SKM-1 treated with dmso at 0.1 percent for 144 hours (cell line): ENCODE measurements around the gene ZNF576.
"Not testable (repeated sequence)": the region's sequence is repeated elsewhere in the genome, so short reads cannot be mapped to it uniquely, and the experiment has no call there.

Source experiments
- DNase-seq: peaks from one replicate; lab custom pipeline; 2025; ENCODE audit not compliant: unreplicated experiment; lab: John Stamatoyannopoulos, UW

The ZNF576 gene, protein sequence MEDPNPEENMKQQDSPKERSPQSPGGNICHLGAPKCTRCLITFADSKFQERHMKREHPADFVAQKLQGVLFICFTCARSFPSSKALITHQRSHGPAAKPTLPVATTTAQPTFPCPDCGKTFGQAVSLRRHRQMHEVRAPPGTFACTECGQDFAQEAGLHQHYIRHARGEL

DNA sequence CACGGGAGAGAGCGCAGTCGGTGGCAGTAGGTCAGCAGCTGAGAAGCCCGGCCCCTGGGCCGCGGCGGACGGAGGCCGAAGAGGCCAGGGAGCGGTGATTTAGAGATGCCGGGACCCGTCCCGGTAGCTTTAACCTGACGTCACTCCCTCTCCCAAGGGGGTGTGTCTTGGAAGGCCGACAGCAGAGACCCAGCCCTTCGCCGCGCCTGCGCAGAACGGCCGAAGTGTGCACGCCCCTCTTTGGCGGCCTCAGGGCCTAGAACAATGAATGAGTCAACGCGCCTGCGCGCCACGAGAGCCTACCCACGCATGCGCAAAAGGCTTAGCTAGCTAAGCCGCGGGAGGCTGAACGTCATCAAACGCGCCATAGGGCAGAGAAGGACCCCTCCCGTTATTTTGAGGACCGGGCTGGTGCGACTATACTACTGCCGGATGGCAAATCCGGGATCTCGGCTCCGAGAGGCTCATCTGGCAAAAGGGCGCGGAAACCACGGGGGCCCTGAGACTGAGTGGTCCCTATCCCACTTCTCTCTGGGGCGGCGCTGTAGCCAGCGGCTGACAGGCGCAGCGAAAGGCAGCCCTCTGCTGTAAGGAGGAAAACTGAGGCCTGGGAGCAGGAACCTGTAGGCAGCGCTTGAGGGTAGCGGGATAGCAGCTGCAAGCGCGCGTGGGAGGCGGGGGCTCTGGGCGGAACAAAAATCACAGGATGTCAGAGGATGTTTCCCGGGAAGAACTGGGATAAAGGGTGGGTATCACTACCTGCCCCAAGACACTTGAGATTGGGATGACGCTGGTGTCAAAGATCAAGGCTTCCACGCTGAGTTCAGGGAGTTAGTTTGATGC lies at the start of gene ZNF576, which contains the start of gene IRGQ:
Gene ZNF576, plus strand, starts transcription at position 597 of the 843 bp plus-strand sequence. CDS start 514 bp downstream, outside the sequence.
Gene IRGQ, minus strand, starts transcription at position 136 of the 843 bp plus-strand sequence. CDS start 796 bp downstream, outside the sequence.
- DNase-seq = peak; percentile 90

DNA sequence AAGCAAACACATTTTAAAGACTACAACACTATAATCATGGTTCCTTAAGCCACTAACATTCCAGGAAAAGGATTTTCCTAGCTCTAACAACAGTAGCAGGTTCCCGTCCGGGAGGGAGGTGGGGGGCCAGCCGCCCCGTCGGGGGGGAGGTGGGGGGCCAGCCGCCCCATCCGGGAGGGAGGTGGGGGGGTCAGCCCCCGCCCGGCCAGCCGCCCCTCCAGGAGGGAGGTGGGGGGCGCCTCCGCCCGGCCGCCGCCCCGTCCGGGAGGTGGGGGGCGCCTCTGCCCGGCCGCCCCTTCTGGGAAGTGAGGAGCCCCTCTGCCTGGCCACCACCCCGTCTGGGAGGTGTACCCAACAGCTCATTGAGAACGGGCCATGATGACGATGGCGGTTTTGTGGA lies 48.5 kb upstream of the ZNF576 start:
- not testable (repeated sequence) for DNase-seq

DNA sequence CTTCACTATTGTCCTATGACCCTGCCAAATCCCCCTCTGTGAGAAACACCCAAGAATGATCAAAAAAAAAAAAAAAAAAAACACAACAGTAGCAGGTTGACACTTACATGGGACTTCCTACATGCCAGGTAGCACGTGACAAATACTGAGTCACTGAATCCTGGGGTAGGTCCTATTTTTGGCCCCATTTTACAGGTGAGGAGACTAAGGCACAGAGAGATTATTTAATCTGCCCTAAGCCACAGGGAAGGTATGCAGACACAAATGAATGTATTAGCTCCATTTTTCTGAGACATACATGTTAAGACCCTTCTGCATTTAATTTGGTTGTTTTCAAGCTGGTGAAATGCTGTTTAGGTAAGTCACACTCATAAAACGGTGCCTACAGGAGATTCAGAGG lies 47.7 kb upstream of the ZNF576 start:
- DNase-seq = no peak

DNA sequence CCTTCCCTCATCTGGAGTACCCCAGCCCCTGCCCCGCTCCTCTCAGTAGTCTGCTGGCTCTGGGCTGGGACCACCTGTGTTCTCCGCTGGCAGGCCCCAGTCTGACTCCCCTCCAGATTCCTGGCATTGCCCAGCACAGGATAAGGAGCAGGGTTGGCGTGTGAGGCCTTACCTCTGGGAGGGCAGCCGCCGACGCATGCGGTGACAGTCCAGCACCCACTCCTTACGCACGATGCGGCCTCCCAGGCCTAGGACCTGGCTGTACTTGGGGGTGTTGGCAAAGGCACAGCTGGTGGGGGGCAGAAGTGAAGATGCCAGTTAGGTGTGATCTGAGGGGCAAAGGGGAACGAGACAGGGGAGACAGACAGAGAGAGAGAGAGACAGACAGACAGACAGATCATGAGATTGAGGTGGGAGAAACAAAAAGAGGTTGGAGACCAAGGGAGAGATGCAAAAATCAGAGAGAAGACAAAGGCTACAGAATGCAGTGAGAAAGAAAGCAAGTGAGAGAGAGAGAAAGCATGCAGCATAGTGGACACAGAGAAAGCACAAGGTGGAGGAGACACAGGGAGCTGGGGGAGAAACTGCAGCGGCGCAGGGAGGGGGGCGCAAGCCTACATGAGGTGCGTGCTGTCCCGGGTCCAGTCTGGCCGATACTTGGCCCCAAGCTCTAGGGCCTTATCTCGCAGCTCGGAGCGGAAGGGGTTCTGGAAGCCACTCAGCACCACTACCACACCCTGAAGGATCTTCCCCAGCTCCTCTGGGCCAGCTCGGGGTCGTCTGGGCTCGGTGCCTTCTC lies 44.8 kb upstream of the ZNF576 start:
- no peak for DNase-seq

DNA sequence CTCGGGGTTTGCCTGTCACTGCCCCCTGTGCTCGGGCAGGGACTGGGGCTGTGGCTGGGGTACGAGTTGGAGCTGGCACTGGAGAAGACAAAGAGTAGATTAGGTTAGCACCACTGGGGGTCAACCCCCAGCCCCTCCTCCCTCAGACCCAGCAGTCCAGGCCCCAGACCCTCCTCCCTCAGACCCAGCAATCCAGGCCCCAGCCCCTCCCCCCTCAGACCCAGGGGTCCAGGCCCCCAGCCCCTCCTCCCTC lies 44.3 kb upstream of the ZNF576 start:
- DNase-seq = no peak

DNA sequence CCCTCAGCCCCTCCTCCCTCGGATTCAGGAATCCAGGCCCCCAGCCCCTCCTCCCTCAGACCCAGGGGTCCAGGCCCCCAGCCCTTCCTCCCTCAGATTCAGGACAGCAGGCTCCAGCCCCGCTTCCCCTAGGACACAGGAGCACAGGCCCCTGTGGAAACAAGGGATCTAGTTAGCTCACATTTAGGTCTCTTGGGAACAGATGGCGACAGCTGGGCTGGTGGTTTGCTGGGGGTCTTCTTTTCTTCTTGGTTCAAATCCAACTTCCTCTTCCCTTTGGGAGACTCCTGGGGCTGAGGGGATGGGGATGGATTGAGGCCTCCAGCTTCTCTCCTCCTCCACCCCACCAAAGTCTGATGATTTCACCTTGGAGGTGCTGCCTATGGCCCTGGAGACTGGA lies 43.8 kb upstream of the ZNF576 start:
- DNase-seq = no peak

DNA sequence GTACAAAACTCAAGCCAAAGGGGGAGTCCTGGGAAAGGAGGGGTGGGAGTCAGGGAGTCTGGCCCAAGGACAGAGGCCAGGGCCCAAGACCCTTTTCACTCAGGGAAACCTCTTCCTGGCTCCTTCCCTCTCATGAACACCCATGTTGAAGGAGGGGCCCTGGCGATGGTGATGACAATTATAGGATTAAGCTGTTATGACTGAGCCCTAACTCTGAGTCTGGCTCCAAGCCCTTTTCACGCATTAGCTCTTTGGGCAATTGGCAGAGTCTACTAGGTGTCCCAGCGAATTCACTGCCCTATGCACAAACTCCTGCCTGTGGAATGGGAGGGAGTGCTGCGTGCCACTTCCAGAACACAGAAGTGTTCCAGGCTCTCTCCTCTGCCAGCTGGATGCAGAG lies 42.7 kb upstream of the ZNF576 start:
- no peak for DNase-seq

DNA sequence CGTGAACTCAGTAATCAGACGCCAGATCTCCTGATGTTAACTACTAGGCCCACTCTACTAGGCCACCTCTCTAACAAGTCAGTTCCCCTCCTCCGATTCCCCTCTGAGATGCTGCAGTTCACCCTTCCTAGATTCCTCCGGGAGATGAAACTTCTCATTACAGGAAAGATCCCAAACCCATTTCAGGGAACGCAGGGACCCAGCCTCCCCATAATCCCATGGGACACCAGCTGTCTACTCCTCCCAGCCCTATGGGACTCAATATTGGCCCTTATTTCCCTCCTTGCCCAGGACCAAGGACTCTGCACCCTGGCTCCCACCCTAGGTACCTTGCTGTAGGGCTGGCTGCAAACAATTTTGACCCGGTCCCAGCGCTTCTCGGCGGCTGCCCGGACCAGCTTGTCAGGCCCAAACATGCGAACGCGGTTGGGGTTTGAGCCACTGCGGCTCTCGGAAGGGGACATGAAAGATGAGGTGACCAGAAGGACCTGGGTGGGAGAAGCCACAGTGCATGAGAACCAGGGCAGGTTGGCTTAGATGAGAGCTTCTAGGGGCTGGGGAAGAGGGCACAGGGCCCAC lies 42.0 kb upstream of the ZNF576 start:
- DNase-seq = no peak

DNA sequence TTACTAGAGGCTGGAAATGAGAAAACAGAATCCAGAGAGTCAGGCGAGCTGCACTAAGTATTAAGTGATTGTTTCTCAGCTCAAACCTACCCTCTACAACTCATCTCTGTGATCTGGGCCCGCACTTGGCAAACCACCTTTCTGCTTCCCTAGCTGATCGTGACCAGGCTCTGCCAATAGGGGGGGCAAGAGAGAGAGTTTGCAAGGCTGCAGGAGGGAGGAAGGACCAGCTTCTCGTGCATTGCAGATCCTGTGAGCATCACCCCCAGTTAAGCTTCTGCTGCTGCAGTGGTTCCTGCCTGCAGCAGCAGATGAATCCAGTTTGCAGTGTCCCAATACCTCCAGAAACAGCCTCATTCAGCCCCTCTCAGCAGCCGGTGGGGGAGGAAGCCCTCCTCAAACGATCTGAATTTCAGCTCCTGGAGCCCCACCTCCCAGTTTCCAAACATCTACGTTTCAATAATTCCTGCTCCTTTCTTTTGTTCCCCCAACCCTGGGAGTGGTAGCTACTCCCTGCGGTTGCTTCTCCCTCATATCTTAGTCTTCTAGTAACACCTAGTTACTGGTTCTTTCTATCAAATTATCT lies 41.1 kb upstream of the ZNF576 start:
- peak; percentile 20 for DNase-seq

DNA sequence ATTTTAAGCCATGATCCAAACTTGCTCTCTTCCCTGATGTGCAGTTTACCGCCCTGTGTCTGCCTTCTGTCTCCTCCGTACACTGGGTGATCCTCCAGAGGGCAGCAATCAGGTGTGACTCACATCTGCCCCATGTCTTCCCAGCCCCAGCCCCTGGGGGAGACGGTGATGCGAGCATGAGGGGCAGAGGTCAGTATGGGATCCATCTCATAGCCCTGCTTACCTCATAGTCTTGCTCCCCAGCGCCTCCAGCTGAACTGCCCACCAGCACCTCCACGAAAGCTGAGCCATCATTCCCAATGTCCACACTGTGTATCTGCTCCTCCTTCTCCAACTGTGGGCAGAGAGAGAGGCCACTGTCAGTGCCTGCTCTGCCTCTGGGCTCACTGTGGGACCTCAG lies 35.7 kb upstream of the ZNF576 start:
- DNase-seq = no peak

DNA sequence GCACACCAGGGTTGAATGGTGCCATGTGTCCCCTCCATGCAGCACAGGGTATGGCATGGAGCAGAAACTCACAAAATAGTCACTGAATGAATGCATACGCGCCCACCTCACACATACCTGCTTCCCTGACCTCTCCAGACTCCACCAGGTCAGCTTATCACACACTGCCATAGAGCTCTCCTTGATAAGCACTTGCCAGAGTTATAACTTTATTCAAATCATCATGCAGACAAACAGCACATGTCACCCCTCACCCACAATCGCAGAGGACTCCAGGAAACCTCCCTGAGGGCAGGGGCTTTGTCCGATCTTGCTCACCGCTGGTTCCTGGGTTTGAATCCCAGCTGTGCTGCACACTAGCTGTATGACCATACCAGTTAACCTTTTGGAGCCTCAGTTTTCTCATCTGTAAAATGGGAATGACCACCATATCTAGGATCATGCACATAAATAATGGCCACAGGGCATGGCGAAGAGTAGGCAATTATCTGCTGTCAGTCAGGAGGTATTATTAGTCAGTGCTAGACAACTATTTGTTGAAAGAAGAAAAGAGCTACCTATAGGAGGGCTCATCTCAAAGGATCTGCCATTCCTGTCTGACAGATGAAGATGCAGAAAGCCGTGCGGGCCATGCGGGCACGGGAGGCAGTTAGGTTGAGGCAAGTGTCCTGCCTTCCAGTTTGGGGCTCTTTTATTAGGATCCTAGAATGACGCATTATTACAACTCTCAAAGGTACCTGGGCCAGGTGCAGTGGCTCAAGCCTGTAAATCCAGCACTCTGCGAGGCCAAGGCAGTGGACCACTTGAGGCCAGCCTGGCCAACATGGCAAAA lies 35.0 kb upstream of the ZNF576 start:
- DNase-seq = no peak

DNA sequence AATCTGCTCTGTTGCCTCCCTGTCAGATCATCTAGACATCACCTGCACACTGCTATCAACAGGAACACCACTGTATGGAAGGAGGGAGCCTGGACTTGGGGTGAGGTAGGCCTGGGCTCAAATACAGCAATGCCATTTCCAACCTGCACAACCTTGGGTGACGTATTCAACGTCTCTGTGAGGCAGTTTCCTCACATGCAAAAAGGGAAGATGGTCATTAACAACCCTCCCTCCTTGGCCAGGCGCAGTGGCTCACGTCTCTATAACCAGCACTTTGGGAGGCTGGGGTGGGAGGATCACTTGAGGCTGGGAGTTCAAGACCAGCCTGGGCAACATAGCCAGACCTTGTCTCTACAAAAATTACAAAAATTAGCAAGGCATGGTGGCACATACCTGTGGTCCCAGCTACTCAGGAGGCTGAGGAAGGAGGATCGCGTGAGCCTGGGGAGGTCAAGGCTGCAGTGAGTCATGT lies 34.1 kb upstream of the ZNF576 start:
- DNase-seq = no peak

DNA sequence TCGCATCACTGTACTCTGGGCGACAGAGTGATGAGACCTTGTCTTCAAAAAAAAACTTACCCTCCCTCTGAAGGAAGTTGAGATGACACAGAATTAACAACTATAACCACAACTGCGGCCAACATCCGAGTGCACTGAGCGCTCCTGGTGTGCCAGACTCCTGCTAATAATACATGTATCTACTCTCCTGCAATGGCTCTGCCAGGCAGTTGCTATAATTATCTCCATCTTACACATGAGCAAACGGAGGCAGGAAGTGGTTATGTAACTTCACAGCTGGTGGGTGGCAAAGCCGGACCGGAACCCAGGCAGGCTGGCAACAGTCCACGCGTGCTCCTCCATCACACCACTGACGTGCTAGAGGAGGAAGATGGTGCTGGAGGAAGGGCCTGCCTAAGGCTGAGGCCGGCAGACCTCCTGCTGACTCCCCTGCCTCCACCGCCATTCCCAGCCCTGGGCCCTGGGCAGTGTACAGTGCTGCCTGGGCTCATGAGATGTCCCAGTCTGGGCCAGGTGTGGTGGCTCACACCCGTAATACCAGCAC lies 33.6 kb upstream of the ZNF576 start:
- peak; percentile 94 for DNase-seq

DNA sequence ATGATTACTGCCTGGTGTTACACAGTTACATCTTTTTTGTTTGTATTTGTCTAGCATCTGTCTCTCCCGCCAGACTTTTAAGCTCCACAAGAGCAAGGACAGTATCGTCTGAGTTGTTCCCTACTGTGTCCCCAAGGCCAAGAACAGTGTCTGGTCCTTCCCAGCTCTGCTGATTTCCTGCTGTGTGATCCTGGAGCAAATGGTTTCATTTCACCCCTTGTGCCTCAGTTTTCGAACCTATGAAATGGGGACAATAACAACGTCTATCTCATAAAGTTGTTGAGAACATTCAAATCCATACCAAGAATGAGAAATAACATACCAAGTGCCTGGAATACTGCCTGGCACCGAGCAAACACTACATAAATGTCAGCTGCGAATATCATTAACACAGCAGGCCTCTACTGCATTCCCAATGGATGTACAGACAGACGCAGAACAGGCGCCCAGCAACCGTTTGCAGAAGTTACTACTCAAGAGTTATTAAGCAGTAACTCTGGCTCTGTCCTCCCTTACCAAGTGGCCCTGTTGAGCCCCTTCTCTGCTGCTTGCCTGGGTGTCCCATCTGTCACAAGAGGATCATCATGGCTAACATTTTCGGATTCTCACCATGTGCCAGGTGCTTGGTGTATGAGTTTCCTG lies 32.5 kb upstream of the ZNF576 start:
- no peak for DNase-seq

DNA sequence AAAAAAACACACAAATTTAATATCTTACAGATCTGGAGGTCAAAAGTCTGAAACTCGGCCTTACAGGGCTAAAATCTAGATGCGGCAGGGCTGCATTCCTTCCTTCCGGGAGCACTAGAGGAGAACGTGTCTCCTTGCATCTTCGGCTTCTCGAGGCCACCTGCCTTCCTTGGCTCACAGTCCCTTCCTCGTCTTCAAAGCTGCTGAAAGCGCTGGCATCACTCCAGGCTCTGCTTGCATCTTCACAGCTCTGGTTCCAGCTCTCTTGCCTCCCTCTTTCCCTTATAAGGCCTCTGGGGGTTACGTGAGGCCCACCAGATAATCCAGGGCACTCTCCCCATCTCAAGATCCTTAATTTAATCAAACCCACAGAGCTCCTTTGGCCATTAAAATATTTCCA lies 31.6 kb upstream of the ZNF576 start:
- DNase-seq = no peak

DNA sequence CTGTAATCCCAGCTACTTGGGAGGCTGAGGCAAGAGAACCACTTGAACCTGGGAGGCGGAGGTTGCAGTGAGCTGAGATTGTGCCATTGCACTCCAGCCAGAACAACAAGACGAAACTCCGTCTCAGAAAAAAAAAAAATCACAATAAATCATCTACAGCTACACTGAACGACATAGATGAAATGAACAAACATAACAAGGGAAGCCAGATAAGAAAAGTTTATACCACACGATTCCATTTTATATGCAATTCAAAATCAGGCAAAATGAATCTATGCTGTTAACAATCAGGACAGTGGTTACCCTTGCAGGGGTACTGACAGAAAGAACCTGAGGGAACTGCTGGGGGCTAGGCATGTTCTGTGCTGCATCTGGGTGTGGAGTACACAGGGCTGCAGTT lies 26.7 kb upstream of the ZNF576 start:
- no peak for DNase-seq

DNA sequence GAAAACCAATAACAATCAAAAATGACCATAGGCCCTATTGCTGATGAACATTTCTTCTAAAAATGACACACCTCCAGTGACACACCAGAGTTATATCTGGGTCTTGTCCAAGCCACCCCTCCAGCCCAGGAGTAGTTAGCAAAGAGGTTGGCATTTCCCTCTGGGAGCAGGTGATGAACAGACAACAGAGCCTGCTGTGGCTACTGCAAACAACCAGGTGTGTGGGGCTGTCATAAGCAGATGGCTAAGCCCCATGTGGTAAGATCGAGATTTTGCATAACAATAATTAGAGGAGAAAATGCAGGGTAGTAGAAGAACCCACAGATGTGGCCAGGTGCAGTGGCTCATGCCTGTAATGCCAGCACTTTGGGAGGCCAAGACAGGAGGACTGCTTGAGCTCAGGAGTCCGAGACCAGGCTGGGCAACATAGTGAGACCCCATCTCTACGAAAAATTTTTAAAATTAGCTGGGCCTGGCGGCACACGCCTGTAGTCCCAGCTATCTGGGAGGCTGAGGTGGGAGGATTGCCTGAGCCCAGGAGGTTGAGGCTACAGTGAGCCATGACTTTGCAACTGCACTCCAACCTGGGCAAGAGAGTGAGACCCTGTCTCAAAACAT lies 26.1 kb upstream of the ZNF576 start:
- no peak for DNase-seq

DNA sequence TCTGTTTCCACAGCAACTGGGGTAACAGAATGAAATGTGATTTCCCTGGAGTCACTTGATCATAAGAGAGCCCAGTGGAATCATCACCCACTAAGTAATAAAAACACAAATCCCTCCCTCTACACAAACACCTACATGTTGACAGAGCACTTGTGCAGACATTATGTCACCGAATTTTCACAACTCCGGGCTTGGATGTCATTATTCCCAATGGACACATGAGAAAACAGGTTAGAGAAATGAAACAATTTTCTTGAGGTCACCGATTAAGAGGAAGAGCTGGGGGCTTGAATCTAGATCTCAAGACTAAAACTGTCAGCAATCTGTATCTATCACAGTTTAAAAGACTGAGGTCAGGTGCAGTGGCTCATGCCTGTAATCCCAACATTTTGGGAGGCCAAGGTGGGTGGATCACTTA lies 24.2 kb upstream of the ZNF576 start:
- DNase-seq = no peak
